ENCODE data around the gene MAP2K5.
"Not testable (repeated sequence)": the region's sequence is repeated elsewhere in the genome, so short reads cannot be mapped to it uniquely, and the experiment has no call there.

The MAP2K5 gene

GRCh38 chr15:67605871-67606270 is 63.4 kb downstream of the MAP2K5 start:
- no peak for DNase-seq

- DNase-seq: no peak
Observed at GRCh38 chr15:67606742-67607141, 64.2 kb downstream of the MAP2K5 start.

- no peak for DNase-seq
Observed at GRCh38 chr15:67607329-67607728, 64.8 kb downstream of the MAP2K5 start.

GRCh38 chr15:67607959-67608637 is 65.6 kb downstream of the MAP2K5 start:
- DNase-seq: no peak

- no peak for DNase-seq
Observed at GRCh38 chr15:67608638-67608959, 66.1 kb downstream of the MAP2K5 start.

GRCh38 chr15:67611370-67612369 is 69.2 kb downstream of the MAP2K5 start:
- DNase-seq: no peak

- no peak for DNase-seq
Observed at GRCh38 chr15:67613211-67613610, 70.7 kb downstream of the MAP2K5 start.

GRCh38 chr15:67613708-67614107 is 71.2 kb downstream of the MAP2K5 start:
- DNase-seq: no peak

GRCh38 chr15:67615131-67615534 is 72.6 kb downstream of the MAP2K5 start:
- not testable (repeated sequence) for DNase-seq

- no peak for DNase-seq
Observed at GRCh38 chr15:67618297-67618696, 75.8 kb downstream of the MAP2K5 start.

- DNase-seq: no peak
Observed at GRCh38 chr15:67622110-67622509, 79.6 kb downstream of the MAP2K5 start.

- no peak for DNase-seq
Observed at GRCh38 chr15:67632261-67632660, 89.8 kb downstream of the MAP2K5 start.

- not testable (repeated sequence) for DNase-seq
Observed at GRCh38 chr15:67635950-67636349, 93.4 kb downstream of the MAP2K5 start.

- no peak for DNase-seq
Observed at GRCh38 chr15:67639591-67639990, 97.1 kb downstream of the MAP2K5 start.

GRCh38 chr15:67641453-67641852 is 99.0 kb downstream of the MAP2K5 start:
- no peak for DNase-seq

- DNase-seq: no peak
Observed at GRCh38 chr15:67646847-67647246, 104.3 kb downstream of the MAP2K5 start.

- no peak for DNase-seq
Observed at GRCh38 chr15:67652586-67652985, 110.1 kb downstream of the MAP2K5 start.

GRCh38 chr15:67660446-67660845 is 117.9 kb downstream of the MAP2K5 start:
- DNase-seq: no peak

- DNase-seq: no peak
Observed at GRCh38 chr15:67660874-67661606, 118.5 kb downstream of the MAP2K5 start.

- DNase-seq: no peak
Observed at GRCh38 chr15:67670647-67671305, 128.3 kb downstream of the MAP2K5 start.

- not testable (repeated sequence) for DNase-seq
Observed at GRCh38 chr15:67672834-67673233, 130.3 kb downstream of the MAP2K5 start.

GRCh38 chr15:67674983-67675382 is 132.5 kb downstream of the MAP2K5 start:
- DNase-seq: no peak

GRCh38 chr15:67678089-67678488 is 135.6 kb downstream of the MAP2K5 start:
- DNase-seq: no peak
